ENCODE results near the gene C10orf53. TPM values are rescaled to one million over a fixed set of nuclear protein-coding genes. Genes with fewer than 3 reads are reported as not detected.
"Not testable (repeated sequence)": the region's sequence is repeated elsewhere in the genome, so short reads cannot be mapped to it uniquely, and the experiment has no call there.

C10orf53 gene
- total RNA-seq, 1 donor from 2014 or later = not detected

GRCh38 chr10:49657606-49658005 is 21.8 kb upstream of the C10orf53 start:
- no peaks in the 10 kb centered on the region for H3K36me3 Mint-ChIP-seq (ENCODE audit: low read depth)
- no peak overlapping the region for H3K4me3 Mint-ChIP-seq
- no peak overlapping the region for H3K27ac Mint-ChIP-seq
- intact Hi-C loops (cut with micrococcal nuclease) = no loop called here
- H3K27me3 Mint-ChIP-seq (ENCODE audit: insufficient read depth) = peaks cover 1% of the 10 kb centered on the region
- peaks cover 14% of the 10 kb centered on the region for H3K9me3 Mint-ChIP-seq
- no peak for DNase-seq (ENCODE audit: low spot score)
- H3K4me1 Mint-ChIP-seq (ENCODE audit: low read depth) = no peaks in the 10 kb centered on the region

DNA sequence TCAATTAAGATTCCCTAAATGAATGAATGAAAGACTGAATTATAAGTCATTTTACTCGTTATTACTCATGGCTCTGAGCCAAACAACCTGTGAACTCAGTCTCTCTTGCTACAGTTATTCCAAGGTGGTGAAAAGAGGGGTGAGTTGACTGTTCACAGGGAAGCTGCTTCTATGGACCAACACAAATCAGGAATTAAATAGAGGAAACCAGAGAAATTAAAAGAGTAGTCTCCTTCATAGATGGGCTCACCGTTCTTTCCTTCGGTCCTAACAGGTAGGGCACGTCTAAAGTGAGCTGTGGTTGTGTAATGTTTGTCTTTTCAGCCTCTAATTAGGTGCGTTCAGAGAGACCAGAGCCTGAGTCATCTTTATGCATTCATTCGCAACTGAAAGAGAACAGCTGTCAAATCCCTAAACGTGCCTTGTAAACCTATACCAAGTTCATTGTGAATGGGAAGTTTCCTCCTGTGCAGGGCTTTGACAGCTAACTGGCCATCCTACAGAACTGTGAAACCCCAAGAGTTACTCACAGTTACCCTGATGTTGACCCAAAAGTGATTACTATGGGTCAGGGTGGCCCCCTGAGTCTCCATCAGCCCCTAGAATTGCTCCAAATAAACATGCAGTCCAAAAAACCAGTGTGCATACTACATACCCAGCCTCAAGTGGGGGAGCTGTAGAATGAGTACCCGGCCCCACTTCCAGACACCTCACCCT is 18.2 kb upstream of the C10orf53 start:
- Mint-ChIP-seq H3K27me3 (ENCODE audit: insufficient read depth) (peaks cover 1% of the 10 kb centered on the region), H3K4me1 (ENCODE audit: low read depth) (no peaks in the 10 kb centered on the region), H3K36me3 (ENCODE audit: low read depth) (no peaks in the 10 kb centered on the region), H3K27ac (no peak overlapping the region), H3K4me3 (no peak overlapping the region), H3K9me3 (peaks cover 14% of the 10 kb centered on the region)
- no peak for DNase-seq (ENCODE audit: low spot score)
- intact Hi-C loops (cut with micrococcal nuclease) = no loop called here

DNA sequence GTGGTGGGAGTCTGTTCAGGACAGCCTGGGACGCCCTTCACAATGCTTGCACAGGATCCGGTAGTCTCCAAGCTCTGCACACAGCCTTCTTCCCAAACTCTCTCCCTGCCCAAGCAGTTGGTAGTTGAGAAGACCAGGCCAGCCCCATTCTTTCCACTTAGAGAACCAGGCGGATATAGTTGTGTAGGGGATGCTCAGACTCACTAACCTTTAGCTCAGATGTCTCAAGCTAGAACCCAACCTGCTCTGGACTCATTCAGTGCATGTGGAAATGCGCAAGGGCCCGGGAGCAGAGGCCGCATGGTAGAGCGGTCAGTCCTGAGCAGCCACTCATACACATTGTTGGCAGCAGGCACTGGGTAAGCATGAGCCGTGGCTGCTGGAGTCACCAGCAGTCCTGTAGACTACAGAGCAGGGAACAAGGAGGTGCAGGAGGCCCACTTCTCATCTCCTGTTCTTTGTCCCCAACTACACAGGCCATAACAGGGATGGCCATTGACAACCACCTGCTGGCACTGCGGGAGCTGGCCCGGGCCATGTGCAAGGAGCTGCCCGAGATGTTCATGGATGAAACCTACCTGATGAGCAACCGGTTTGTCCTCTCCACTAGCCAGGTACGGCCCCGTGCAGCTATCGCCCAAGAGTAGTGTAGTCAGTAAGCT is 17.2 kb upstream of the C10orf53 start:
- H3K27me3 Mint-ChIP-seq (ENCODE audit: insufficient read depth) = peaks cover 1% of the 10 kb centered on the region
- H3K27ac Mint-ChIP-seq = no peak overlapping the region
- intact Hi-C loops (cut with micrococcal nuclease) = no loop called here
- DNase-seq (ENCODE audit: low spot score) = no peak
- H3K4me1 Mint-ChIP-seq (ENCODE audit: low read depth) = no peaks in the 10 kb centered on the region
- H3K36me3 Mint-ChIP-seq (ENCODE audit: low read depth) = no peaks in the 10 kb centered on the region
- H3K4me3 Mint-ChIP-seq = no peak overlapping the region
- H3K9me3 Mint-ChIP-seq = peaks cover 14% of the 10 kb centered on the region

- H3K9me3 Mint-ChIP-seq = peaks cover 12% of the 10 kb centered on the region
- peaks cover 1% of the 10 kb centered on the region for H3K27me3 Mint-ChIP-seq (ENCODE audit: insufficient read depth)
- no peak overlapping the region for H3K4me3 Mint-ChIP-seq
- no peak overlapping the region for H3K27ac Mint-ChIP-seq
- no peaks in the 10 kb centered on the region for H3K4me1 Mint-ChIP-seq (ENCODE audit: low read depth)
- intact Hi-C loops (cut with micrococcal nuclease) = no loop called here
- no peaks in the 10 kb centered on the region for H3K36me3 Mint-ChIP-seq (ENCODE audit: low read depth)
- DNase-seq (ENCODE audit: low spot score) = no peak
These were observed 15.9 kb upstream of the C10orf53 start for GRCh38 chr10:49663596-49663995.

- no peak for DNase-seq (ENCODE audit: low spot score)
- H3K27ac Mint-ChIP-seq = no peak overlapping the region
- H3K4me1 Mint-ChIP-seq (ENCODE audit: low read depth) = no peaks in the 10 kb centered on the region
- peaks cover 6% of the 10 kb centered on the region for H3K9me3 Mint-ChIP-seq
- intact Hi-C loops (cut with micrococcal nuclease) = no loop called here
- H3K4me3 Mint-ChIP-seq = no peak overlapping the region
- H3K27me3 Mint-ChIP-seq (ENCODE audit: insufficient read depth) = peaks cover under 1% of the 10 kb centered on the region
- no peaks in the 10 kb centered on the region for H3K36me3 Mint-ChIP-seq (ENCODE audit: low read depth)
These were observed 15.2 kb upstream of the C10orf53 start for GRCh38 chr10:49664006-49664841.

DNA sequence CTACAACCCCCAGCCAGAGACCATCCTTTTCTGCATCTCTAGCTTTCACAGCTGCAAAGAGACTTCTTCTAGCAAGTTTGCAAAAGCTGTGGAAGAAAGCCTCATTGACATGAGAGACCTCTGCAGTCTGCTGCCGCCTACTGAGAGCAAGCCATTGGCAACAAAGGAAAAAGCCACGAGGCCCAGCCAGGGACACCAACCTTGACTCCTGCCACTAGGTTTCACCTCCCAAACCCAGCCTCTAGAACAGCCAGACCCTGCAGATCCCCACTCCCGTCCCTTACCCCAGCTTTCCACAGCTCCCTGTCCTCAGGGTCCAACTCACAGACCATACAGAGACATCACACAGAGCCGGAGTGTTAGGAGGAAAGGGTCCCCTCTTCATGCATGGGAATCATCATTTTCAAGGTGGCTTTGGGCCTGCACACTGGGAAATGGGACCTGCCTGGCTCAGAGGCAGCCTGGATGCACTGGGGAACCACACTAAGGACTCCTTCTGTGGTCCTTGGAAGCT is 14.6 kb upstream of the C10orf53 start:
- intact Hi-C loops (cut with micrococcal nuclease) = no loop called here
- no peak overlapping the region for H3K4me3 Mint-ChIP-seq
- no peak for DNase-seq (ENCODE audit: low spot score)
- no peaks in the 10 kb centered on the region for H3K36me3 Mint-ChIP-seq (ENCODE audit: low read depth)
- no peaks in the 10 kb centered on the region for H3K27me3 Mint-ChIP-seq (ENCODE audit: insufficient read depth)
- no peaks in the 10 kb centered on the region for H3K4me1 Mint-ChIP-seq (ENCODE audit: low read depth)
- no peak overlapping the region for H3K27ac Mint-ChIP-seq
- H3K9me3 Mint-ChIP-seq = peaks cover 2% of the 10 kb centered on the region

DNA sequence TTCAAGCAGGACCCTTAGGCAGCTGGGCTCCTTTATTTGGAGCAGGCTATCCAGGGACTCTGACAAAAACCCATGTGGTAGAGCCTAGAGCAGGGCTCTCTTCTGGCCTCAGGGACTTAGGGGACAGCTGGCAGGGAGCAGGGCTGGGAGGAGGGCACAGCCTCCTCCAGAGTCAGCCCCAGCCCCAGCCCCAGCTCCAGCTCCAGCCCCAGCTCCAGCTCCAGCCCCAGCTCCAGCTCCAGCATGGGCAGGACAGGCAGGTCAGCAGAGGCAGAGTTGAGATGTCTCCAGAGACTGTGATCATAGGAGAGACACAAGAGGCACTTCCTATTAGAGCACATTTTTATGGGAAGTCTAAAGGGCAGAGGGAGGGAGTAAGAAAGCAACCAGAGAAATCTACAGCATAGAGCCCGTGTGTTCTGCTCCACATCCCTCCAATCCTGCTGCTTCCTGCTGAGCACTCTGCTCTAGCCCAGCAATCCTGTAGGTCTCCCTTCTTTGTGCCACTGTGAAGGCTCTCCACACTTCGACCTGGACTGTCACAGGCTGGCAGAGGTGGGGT is 13.3 kb upstream of the C10orf53 start:
- Mint-ChIP-seq H3K36me3 (ENCODE audit: low read depth) (no peaks in the 10 kb centered on the region), H3K4me1 (ENCODE audit: low read depth) (no peaks in the 10 kb centered on the region), H3K9me3 (no peaks in the 10 kb centered on the region), H3K4me3 (no peak overlapping the region), H3K27me3 (ENCODE audit: insufficient read depth) (peaks cover 2% of the 10 kb centered on the region), H3K27ac (no peak overlapping the region)
- intact Hi-C loops (cut with micrococcal nuclease) = no loop called here
- DNase-seq (ENCODE audit: low spot score) = no peak

- Mint-ChIP-seq H3K27ac (no peak overlapping the region), H3K4me1 (ENCODE audit: low read depth) (no peaks in the 10 kb centered on the region), H3K4me3 (no peak overlapping the region), H3K9me3 (no peaks in the 10 kb centered on the region), H3K27me3 (ENCODE audit: insufficient read depth) (peaks cover 2% of the 10 kb centered on the region), H3K36me3 (ENCODE audit: low read depth) (no peaks in the 10 kb centered on the region)
- DNase-seq (ENCODE audit: low spot score) = no peak
- intact Hi-C loops (cut with micrococcal nuclease) = no loop called here
These were observed 12.8 kb upstream of the C10orf53 start for GRCh38 chr10:49666685-49667084.

GRCh38 chr10:49667991-49668390 is 11.5 kb upstream of the C10orf53 start:
- Mint-ChIP-seq H3K36me3 (ENCODE audit: low read depth) (no peaks in the 10 kb centered on the region), H3K4me1 (ENCODE audit: low read depth) (no peaks in the 10 kb centered on the region), H3K4me3 (no peak overlapping the region), H3K27me3 (ENCODE audit: insufficient read depth) (peaks cover 2% of the 10 kb centered on the region), H3K27ac (no peak overlapping the region), H3K9me3 (no peaks in the 10 kb centered on the region)
- intact Hi-C loops (cut with micrococcal nuclease) = no loop called here
- DNase-seq (ENCODE audit: low spot score) = no peak

DNA sequence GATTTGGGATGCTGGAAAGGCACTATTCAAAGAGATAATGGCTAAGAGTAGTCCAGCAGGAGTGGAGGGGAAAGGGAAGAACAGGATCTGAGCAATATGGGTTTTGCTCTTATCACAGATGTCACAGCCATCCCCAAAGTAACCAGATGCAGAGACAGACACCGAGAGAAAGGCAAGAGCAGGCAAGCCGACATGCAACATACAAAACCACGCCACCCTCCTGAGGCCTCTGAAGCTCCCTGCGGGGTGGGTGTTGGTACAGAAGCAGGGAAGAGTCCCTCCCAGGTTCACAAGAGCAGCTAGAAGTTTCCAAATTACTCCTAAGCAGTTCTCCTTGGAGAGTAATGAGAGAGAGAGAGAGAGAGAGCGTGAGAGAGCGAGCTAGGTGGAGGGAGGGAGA is 10.8 kb upstream of the C10orf53 start:
- Mint-ChIP-seq H3K27ac (no peak overlapping the region), H3K27me3 (ENCODE audit: insufficient read depth) (peaks cover 7% of the 10 kb centered on the region), H3K9me3 (no peaks in the 10 kb centered on the region), H3K4me3 (no peak overlapping the region), H3K4me1 (ENCODE audit: low read depth) (no peaks in the 10 kb centered on the region), H3K36me3 (ENCODE audit: low read depth) (no peaks in the 10 kb centered on the region)
- intact Hi-C loops (cut with micrococcal nuclease) = no loop called here
- DNase-seq (ENCODE audit: low spot score) = no peak

DNA sequence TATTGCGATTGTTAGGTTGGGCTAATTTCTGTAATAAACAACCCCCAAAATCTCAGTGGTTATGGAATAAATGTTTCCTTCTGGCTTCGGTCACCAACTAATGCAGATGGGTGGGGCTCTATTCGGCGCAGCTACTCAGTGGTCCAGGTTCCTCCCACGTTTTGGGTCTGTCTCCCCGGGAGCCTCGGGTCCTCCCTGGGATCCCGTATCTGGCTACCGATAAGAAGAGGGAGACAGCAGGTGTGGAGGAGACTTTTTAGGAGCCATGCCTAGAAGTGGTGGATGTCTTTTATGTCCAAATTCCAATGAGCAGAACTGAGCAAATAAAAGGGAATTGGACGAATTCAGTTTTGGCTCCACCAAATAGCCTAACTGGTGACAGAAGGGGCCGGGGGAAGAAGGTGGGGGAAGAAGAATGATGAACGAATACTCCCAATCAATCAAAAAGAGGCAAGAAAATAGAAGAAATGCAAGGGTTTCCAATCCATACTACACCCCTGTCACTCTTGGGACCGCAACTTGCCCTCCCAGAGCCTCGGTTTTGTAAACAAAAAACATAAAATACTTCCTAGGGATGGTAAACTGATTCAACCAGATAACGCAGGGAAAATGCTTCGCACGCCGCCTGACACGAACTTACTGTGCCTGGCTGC is 498 bp upstream of the C10orf53 start:
- Mint-ChIP-seq H3K36me3 (ENCODE audit: low read depth) (no peaks in the 10 kb centered on the region), H3K27me3 (ENCODE audit: insufficient read depth) (peaks cover 31% of the 10 kb centered on the region), H3K27ac (peak overlapping the region; percentile 31), H3K4me1 (ENCODE audit: low read depth) (no peaks in the 10 kb centered on the region), H3K9me3 (peaks cover 27% of the 10 kb centered on the region), H3K4me3 (peak overlapping the region; percentile 34)
- no peak for DNase-seq (ENCODE audit: low spot score)
- intact Hi-C loops (cut with micrococcal nuclease) = no loop called here

- H3K27ac Mint-ChIP-seq; H3K4me3 Mint-ChIP-seq; DNase-seq (ENCODE audit: low spot score); intact Hi-C loops (cut with micrococcal nuclease); H3K36me3 Mint-ChIP-seq (ENCODE audit: low read depth); H3K4me1 Mint-ChIP-seq (ENCODE audit: low read depth): not testable (repeated sequence)
- peaks cover 26% of the 10 kb centered on the region for H3K9me3 Mint-ChIP-seq
- peaks cover 20% of the 10 kb centered on the region for H3K27me3 Mint-ChIP-seq (ENCODE audit: insufficient read depth)
These were observed 3.0 kb downstream of the C10orf53 start for GRCh38 chr10:49682449-49682848.

Measured in activated T-helper 1 cell treated with anti-CD3 and anti-CD28 coated beads, Interleukin-12 subunit alpha, Interleukin-12 subunit beta, Interleukin-2, Interleukin-4 antibody, amounts not matched to agents 30 ng/mL and 10 ng/mL and 1 ng/mL, durations not matched to agents 14 hours and 24 hours and 36 hours (primary cell).